ENCODE data around the gene ASIC1. TPM values are rescaled to one million over a fixed set of nuclear protein-coding genes. Genes with fewer than 3 reads are reported as not detected.
"Not testable (repeated sequence)": the region's sequence is repeated elsewhere in the genome, so short reads cannot be mapped to it uniquely, and the experiment has no call there.

Gene ASIC1
- total RNA-seq, 1 experiment from 2014 or later: 3.5 TPM

GRCh38 chr12:50082644-50083043 is 25.2 kb downstream of the ASIC1 start:
- H3K27me3 Mint-ChIP-seq (ENCODE audit: unreplicated experiment): no peaks in the 10 kb centered on the region
- H3K4me1 Mint-ChIP-seq (ENCODE audit: low read depth, unreplicated experiment): no peaks in the 10 kb centered on the region
- no peak for DNase-seq
- peaks cover 17% of the 10 kb centered on the region for H3K36me3 Mint-ChIP-seq (ENCODE audit: insufficient read depth, unreplicated experiment)
- BruUV-seq (replicated peaks): no TSS peak
- intact Hi-C loops (cut with micrococcal nuclease; ENCODE audit: unreplicated experiment): no loop called here
- TF ChIP-seq CTCF (IDR thresholded peaks at IDR 0.05; ENCODE audit: unreplicated experiment): no peak
- H3K27ac Mint-ChIP-seq (ENCODE audit: unreplicated experiment): no peak overlapping the region
- no peaks in the 10 kb centered on the region for H3K9me3 Mint-ChIP-seq (ENCODE audit: low read depth, unreplicated experiment)
- no peak overlapping the region for H3K4me3 Mint-ChIP-seq (ENCODE audit: low read depth, unreplicated experiment)
- CTCF ChIA-PET: no interaction called here

- Mint-ChIP-seq H3K9me3 (ENCODE audit: low read depth, unreplicated experiment) (no peaks in the 10 kb centered on the region), H3K4me3 (ENCODE audit: low read depth, unreplicated experiment) (peak overlapping the region; percentile 59), H3K36me3 (ENCODE audit: insufficient read depth, unreplicated experiment) (peaks cover 17% of the 10 kb centered on the region), H3K4me1 (ENCODE audit: low read depth, unreplicated experiment) (peaks cover 6% of the 10 kb centered on the region), H3K27ac (ENCODE audit: unreplicated experiment) (peak overlapping the region; percentile 77), H3K27me3 (ENCODE audit: unreplicated experiment) (no peaks in the 10 kb centered on the region)
- CTCF ChIA-PET: no interaction called here
- BruUV-seq (replicated peaks): no TSS peak
- no peak for DNase-seq
- intact Hi-C loops (cut with micrococcal nuclease; ENCODE audit: unreplicated experiment): no loop called here
- no peak for TF ChIP-seq CTCF (IDR thresholded peaks at IDR 0.05; ENCODE audit: unreplicated experiment)
These were observed 25.9 kb downstream of the ASIC1 start for GRCh38 chr12:50083301-50083700.

GRCh38 chr12:50084409-50084774 is 27.0 kb downstream of the ASIC1 start:
- H3K27me3 Mint-ChIP-seq (ENCODE audit: unreplicated experiment); intact Hi-C loops (cut with micrococcal nuclease; ENCODE audit: unreplicated experiment); H3K9me3 Mint-ChIP-seq (ENCODE audit: low read depth, unreplicated experiment); DNase-seq; H3K27ac Mint-ChIP-seq (ENCODE audit: unreplicated experiment); BruUV-seq (replicated peaks): not testable (repeated sequence)
- Mint-ChIP-seq H3K4me1 (ENCODE audit: low read depth, unreplicated experiment) (peaks cover 14% of the 10 kb centered on the region), H3K36me3 (ENCODE audit: insufficient read depth, unreplicated experiment) (peaks cover 22% of the 10 kb centered on the region), H3K4me3 (ENCODE audit: low read depth, unreplicated experiment) (peak overlapping the region; percentile 86)
- CTCF ChIA-PET: interaction anchor here (0.7 to 1.5 kb wide), 6 partner anchors 12 to 87 kb away, joined by 3 to 9 read pairs (median 6); partner anchors contain the start of genes COX14 and GPD1

- no TSS peak for BruUV-seq (replicated peaks)
- TF ChIP-seq CTCF (IDR thresholded peaks at IDR 0.05; ENCODE audit: unreplicated experiment): no peak
- intact Hi-C loops (cut with micrococcal nuclease; ENCODE audit: unreplicated experiment): no loop called here
- H3K9me3 Mint-ChIP-seq (ENCODE audit: low read depth, unreplicated experiment): no peaks in the 10 kb centered on the region
- CTCF ChIA-PET: interaction anchor here (0.7 to 1.5 kb wide), 6 partner anchors 13 to 86 kb away, joined by 3 to 9 read pairs (median 6); partner anchors contain the start of genes COX14 and GPD1
- DNase-seq: peak; percentile 79
- no peaks in the 10 kb centered on the region for H3K27me3 Mint-ChIP-seq (ENCODE audit: unreplicated experiment)
- peak within 1 kb of the TSS; percentile 86 for H3K4me3 Mint-ChIP-seq (ENCODE audit: low read depth, unreplicated experiment)
- H3K4me1 Mint-ChIP-seq (ENCODE audit: low read depth, unreplicated experiment): peaks cover 14% of the 10 kb centered on the region
- peaks cover 22% of the 10 kb centered on the region for H3K36me3 Mint-ChIP-seq (ENCODE audit: insufficient read depth, unreplicated experiment)
- peak within 1 kb of the TSS; percentile 83 for H3K27ac Mint-ChIP-seq (ENCODE audit: unreplicated experiment)
These were observed 27.6 kb downstream of the ASIC1 start, which contains the start of gene SMARCD1 for GRCh38 chr12:50084775-50085614. TSS of gene SMARCD1 (plus strand) at chr12:50085342. CDS start at chr12:50085370, 28 bp downstream.
